MCF 10A (cell line): ENCODE measurements around the gene HK2. TPM values are rescaled to one million over a fixed set of nuclear protein-coding genes. Genes with fewer than 3 reads are reported as not detected.

Source experiments
- BruUV-seq: library from RNA; stranded (reverse); fragments of 400-500 nt; replicated peaks from 2 replicates; lab custom pipeline; 2021; lab: Mats Ljungman, UMichigan
- CTCF ChIA-PET: fragments of 300-600 bp; sonication (Branson Sonifier 250); formaldehyde crosslinking; extraction: SDS; loops from one replicate; lab custom pipeline; 2021; ENCODE audit warnings: antibody characterized with exemption, inconsistent platforms; lab: Yijun Ruan, JAX
- POLR2A ChIA-PET: fragments of 300-600, 350-650 bp; sonication (Branson Sonifier 250); formaldehyde crosslinking; extraction: SDS; loops from one replicate; lab custom pipeline; 2020; ENCODE audit warnings: antibody characterized with exemption, inconsistent platforms; lab: Yijun Ruan, JAX
- DNase-seq: peaks from one replicate; pipeline ENCODE4 v3.0.0-alpha.2; 2018; ENCODE audit not compliant: unreplicated experiment
- H3K27ac Mint-ChIP-seq: one replicate; pipeline ENCODE4 v1.8.0; 2022; ENCODE audit warnings: mild to moderate bottlenecking, low read depth, mixed read lengths; ENCODE audit not compliant: unreplicated experiment
- H3K27me3 Mint-ChIP-seq: one replicate; pipeline ENCODE4 v1.8.0; 2022; ENCODE audit warnings: mixed read lengths; ENCODE audit not compliant: insufficient read depth, unreplicated experiment
- H3K36me3 Mint-ChIP-seq: one replicate; pipeline ENCODE4 v1.8.0; 2022; ENCODE audit warnings: mild to moderate bottlenecking, moderate library complexity, mixed read lengths; ENCODE audit not compliant: insufficient read depth, unreplicated experiment
- H3K4me1 Mint-ChIP-seq: one replicate; pipeline ENCODE4 v1.8.0; 2022; ENCODE audit warnings: mixed read lengths; ENCODE audit not compliant: insufficient read depth, unreplicated experiment
- H3K4me3 Mint-ChIP-seq: one replicate; pipeline ENCODE4 v1.8.0; 2022; ENCODE audit warnings: mild to moderate bottlenecking, moderate library complexity, mixed read lengths; ENCODE audit not compliant: unreplicated experiment
- H3K9me3 Mint-ChIP-seq: one replicate; pipeline ENCODE4 v1.8.0; 2022; ENCODE audit warnings: mixed read lengths; ENCODE audit not compliant: unreplicated experiment
- intact Hi-C: fragments of 100-400 bp; cut with micrococcal nuclease; formaldehyde crosslinking; loops from 2 replicates; pipeline ENCODE4 v1.14.1; 2022
- total RNA-seq: library from RNA; stranded (reverse); gene quantifications from 2 replicates; pipeline ENCODE4 v1.2.3, GENCODE V29; 2022
- TF ChIP-seq, protein P1 (sequence below): fragments of 200-600 bp; IDR thresholded peaks from one replicate; pipeline ENCODE4 v1.8.0; 2022; ENCODE audit warnings: antibody characterized with exemption, mild to moderate bottlenecking; ENCODE audit not compliant: unreplicated experiment

The HK2 gene
- total RNA-seq, 1 experiment from 2014 or later, result 47.8 TPM

GRCh38 chr2:74922592-74923227 lies 88.8 kb downstream of the HK2 start:
- Mint-ChIP-seq H3K36me3 (no peaks in the 10 kb centered on the region), H3K27ac (no peak overlapping the region), H3K4me1 (peaks cover 5% of the 10 kb centered on the region), H3K4me3 (no peak overlapping the region), H3K27me3 (no peaks in the 10 kb centered on the region), H3K9me3 (no peaks in the 10 kb centered on the region)
- TF ChIP-seq, protein P1, sequence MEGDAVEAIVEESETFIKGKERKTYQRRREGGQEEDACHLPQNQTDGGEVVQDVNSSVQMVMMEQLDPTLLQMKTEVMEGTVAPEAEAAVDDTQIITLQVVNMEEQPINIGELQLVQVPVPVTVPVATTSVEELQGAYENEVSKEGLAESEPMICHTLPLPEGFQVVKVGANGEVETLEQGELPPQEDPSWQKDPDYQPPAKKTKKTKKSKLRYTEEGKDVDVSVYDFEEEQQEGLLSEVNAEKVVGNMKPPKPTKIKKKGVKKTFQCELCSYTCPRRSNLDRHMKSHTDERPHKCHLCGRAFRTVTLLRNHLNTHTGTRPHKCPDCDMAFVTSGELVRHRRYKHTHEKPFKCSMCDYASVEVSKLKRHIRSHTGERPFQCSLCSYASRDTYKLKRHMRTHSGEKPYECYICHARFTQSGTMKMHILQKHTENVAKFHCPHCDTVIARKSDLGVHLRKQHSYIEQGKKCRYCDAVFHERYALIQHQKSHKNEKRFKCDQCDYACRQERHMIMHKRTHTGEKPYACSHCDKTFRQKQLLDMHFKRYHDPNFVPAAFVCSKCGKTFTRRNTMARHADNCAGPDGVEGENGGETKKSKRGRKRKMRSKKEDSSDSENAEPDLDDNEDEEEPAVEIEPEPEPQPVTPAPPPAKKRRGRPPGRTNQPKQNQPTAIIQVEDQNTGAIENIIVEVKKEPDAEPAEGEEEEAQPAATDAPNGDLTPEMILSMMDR, result no peak
- no TSS peak for BruUV-seq
- DNase-seq, result peak; percentile 27
- CTCF ChIA-PET, result interaction anchor here (0.8 kb wide), 1 partner anchor 533 kb away, joined by 3 read pairs; no protein-coding TSS in a partner anchor
- POLR2A ChIA-PET, result no interaction called here
- intact Hi-C loops, result no loop called here

GRCh38 chr2:74924463-74925265 lies 90.7 kb downstream of the HK2 start:
- Mint-ChIP-seq H3K4me1 (no peaks in the 10 kb centered on the region), H3K27me3 (no peaks in the 10 kb centered on the region), H3K36me3 (no peaks in the 10 kb centered on the region), H3K4me3 (no peak overlapping the region), H3K27ac (no peak overlapping the region), H3K9me3 (no peaks in the 10 kb centered on the region)
- ChIA-PET CTCF (interaction anchor here (1.0 kb wide), 1 partner anchor 24 kb away, joined by 5 read pairs; no protein-coding TSS in a partner anchor), POLR2A (no interaction called here)
- intact Hi-C loops, result no loop called here
- TF ChIP-seq, protein P1, result no peak
- BruUV-seq, result no TSS peak
- DNase-seq, result no peak

DNA sequence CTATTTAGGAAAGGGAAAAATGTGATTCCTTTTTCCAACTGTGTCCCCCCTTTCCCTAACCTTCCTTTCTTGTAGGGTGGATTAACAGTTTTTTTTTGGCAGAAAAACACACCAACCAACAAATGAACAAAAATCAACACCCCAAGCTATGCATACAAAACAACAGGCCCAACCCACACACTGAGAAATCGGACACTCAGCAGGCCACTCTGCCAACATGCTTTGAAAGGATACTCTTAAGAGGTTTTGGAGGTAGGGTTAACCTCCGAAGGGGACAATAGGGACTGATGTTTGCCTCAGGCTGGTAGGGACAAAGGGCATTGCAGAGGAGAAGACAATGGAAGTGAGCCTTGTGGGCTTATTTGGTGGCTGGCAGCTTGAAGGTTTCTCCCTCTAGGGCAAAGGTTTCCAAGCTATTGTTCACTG lies 91.4 kb downstream of the HK2 start:
- H3K36me3 Mint-ChIP-seq, result no peaks in the 10 kb centered on the region
- POLR2A ChIA-PET, result no interaction called here

DNA sequence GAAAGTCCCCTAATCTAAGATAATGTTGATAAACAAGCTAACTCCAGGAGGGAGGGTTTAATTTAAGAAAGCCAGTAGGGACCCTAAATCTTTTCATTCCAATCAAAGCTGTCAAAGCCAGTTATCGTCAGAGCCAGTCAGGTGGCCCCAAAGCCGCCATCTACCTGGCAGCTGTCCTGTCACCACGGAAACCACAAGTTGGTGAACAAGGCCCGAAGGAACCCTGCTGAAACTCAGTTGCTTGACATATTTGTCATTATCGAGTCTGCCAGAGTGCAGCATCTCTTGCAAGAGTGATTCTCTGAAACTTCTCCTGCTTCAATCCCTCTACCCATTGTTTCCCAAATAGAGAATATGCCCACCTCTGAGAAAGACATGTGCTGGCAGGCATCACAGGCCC lies 93.7 kb downstream of the HK2 start:
- Mint-ChIP-seq H3K27me3 (no peaks in the 10 kb centered on the region), H3K4me1 (no peaks in the 10 kb centered on the region), H3K36me3 (no peaks in the 10 kb centered on the region), H3K27ac (no peak overlapping the region), H3K4me3 (no peak overlapping the region), H3K9me3 (no peaks in the 10 kb centered on the region)
- no peak for DNase-seq
- no TSS peak for BruUV-seq
- ChIA-PET CTCF (interaction anchor here (0.6 to 1.1 kb wide), 3 partner anchors 15 to 444 kb away, joined by 3 to 4 read pairs (median 3); no protein-coding TSS in a partner anchor), POLR2A (no interaction called here)
- TF ChIP-seq, protein P1, result no peak
- intact Hi-C loops, result no loop called here

More for the DNA sequence above, 91.4 kb downstream of the HK2 start:
- Mint-ChIP-seq H3K9me3 (no peaks in the 10 kb centered on the region), H3K27ac (no peak overlapping the region), H3K4me1 (no peaks in the 10 kb centered on the region), H3K4me3 (no peak overlapping the region), H3K27me3 (no peaks in the 10 kb centered on the region)
- CTCF ChIA-PET, result interaction anchor here (1.0 kb wide), 1 partner anchor 25 kb away, joined by 5 read pairs; no protein-coding TSS in a partner anchor
- TF ChIP-seq, protein P1, result no peak
- BruUV-seq, result no TSS peak
- intact Hi-C loops, result no loop called here
- no peak for DNase-seq
